RWPE2 (cell line): Measurements from ENCODE around the gene ZNF132.

Source experiments
- ATAC-seq: fragments of 200-7000 bp; cut with Tn5 transposase; 3 replicates; pipeline ENCODE4 v1.9.1; 2021; ENCODE audit warnings: low read depth
- DNase-seq: peaks from one replicate; pipeline ENCODE4 v3.0.0-alpha.2; 2020; ENCODE audit warnings: low spot score
- H3K27ac ChIP-seq: fragments of 450-650 bp; 2 replicates; pipeline ENCODE4 v1.5.1; 2017; ENCODE audit warnings: mild to moderate bottlenecking; ENCODE audit not compliant: poor library complexity, severe bottlenecking
- H3K27me3 ChIP-seq: fragments of 250-450 bp; sonication (Bioruptor Pico); 2 replicates; pipeline ENCODE4 v1.5.1; 2021; ENCODE audit warnings: mild to moderate bottlenecking, moderate library complexity; ENCODE audit not compliant: insufficient read depth, poor library complexity, severe bottlenecking
- H3K36me3 ChIP-seq: fragments of 250-450 bp; sonication (Bioruptor Pico); 2 replicates; pipeline ENCODE4 v1.5.1; 2020; ENCODE audit warnings: low read depth, mild to moderate bottlenecking, moderate library complexity
- H3K4me1 ChIP-seq: fragments of 250-450 bp; sonication (Bioruptor Pico); 2 replicates; pipeline ENCODE4 v1.5.1; 2021; ENCODE audit warnings: mild to moderate bottlenecking, moderate library complexity; ENCODE audit not compliant: insufficient read depth, poor library complexity, severe bottlenecking
- H3K4me3 ChIP-seq: fragments of 250-450 bp; sonication (Bioruptor Pico); 2 replicates; pipeline ENCODE4 v1.5.1; 2021; ENCODE audit warnings: mild to moderate bottlenecking, moderate library complexity; ENCODE audit not compliant: severe bottlenecking
- H3K9me3 ChIP-seq: fragments of 250-450 bp; sonication (Bioruptor Pico); 2 replicates; pipeline ENCODE4 v1.5.1; 2021; ENCODE audit warnings: mild to moderate bottlenecking, moderate library complexity; ENCODE audit not compliant: severe bottlenecking
- TF ChIP-seq, protein P1 (sequence below): fragments of 450-650 bp; IDR thresholded peaks from one replicate; pipeline ENCODE4 v1.5.1; 2017; ENCODE audit warnings: mild to moderate bottlenecking, moderate library complexity; ENCODE audit not compliant: poor library complexity, severe bottlenecking

ZNF132 gene

DNA sequence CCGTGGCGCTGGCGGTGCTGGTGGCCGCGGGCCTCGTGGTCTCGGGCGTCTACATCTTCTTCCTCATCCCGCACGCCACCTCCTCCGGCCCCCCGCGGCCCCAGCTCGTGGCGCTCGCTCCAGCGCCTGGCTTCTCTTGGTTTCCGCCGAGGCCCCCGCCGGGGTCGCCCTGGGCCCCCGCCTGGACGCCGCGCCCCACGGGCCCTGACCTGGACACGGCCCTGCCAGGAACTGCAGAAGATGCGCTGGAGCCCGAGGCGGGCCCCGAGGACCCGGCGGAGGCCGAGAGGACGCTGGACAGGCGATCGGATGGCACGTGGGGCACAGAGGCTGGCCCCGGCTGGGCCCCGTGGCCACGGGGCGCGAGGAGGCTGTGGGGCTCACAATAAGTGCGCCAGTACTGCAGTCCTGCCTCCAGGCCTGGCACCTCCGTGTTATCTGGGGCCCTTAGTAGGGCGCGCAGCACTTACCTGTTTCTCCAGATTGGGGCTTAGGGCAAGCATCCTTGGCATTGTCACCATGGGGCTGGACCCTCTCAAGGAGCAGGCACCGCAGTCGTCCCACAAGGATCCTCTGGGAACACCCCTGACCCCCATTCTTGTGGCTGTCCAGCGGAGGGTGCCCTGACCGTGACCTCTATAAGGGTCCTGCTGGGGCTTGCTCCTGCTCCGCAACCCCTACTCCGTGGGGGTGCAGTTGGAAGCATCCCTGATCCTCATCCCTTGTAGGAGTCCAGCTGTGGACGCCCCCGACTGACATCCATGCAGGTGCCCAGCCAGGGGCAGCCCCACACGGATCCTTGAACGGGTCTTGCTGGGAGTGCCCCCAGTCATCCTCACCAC, 43.0 kb downstream of the ZNF132 start:
- H3K36me3 ChIP-seq, result peaks cover 30% of the 10 kb centered on the region
- peaks cover 8% of the 10 kb centered on the region for H3K4me1 ChIP-seq
- H3K9me3 ChIP-seq, result no peaks in the 10 kb centered on the region
- TF ChIP-seq, protein P1, sequence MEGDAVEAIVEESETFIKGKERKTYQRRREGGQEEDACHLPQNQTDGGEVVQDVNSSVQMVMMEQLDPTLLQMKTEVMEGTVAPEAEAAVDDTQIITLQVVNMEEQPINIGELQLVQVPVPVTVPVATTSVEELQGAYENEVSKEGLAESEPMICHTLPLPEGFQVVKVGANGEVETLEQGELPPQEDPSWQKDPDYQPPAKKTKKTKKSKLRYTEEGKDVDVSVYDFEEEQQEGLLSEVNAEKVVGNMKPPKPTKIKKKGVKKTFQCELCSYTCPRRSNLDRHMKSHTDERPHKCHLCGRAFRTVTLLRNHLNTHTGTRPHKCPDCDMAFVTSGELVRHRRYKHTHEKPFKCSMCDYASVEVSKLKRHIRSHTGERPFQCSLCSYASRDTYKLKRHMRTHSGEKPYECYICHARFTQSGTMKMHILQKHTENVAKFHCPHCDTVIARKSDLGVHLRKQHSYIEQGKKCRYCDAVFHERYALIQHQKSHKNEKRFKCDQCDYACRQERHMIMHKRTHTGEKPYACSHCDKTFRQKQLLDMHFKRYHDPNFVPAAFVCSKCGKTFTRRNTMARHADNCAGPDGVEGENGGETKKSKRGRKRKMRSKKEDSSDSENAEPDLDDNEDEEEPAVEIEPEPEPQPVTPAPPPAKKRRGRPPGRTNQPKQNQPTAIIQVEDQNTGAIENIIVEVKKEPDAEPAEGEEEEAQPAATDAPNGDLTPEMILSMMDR, result no peak
- no peak for ATAC-seq
- peak; percentile 51 for DNase-seq
- peak overlapping the region; percentile 25 for H3K4me3 ChIP-seq
- no peaks in the 10 kb centered on the region for H3K27me3 ChIP-seq
- peak overlapping the region; percentile 64 for H3K27ac ChIP-seq

DNA sequence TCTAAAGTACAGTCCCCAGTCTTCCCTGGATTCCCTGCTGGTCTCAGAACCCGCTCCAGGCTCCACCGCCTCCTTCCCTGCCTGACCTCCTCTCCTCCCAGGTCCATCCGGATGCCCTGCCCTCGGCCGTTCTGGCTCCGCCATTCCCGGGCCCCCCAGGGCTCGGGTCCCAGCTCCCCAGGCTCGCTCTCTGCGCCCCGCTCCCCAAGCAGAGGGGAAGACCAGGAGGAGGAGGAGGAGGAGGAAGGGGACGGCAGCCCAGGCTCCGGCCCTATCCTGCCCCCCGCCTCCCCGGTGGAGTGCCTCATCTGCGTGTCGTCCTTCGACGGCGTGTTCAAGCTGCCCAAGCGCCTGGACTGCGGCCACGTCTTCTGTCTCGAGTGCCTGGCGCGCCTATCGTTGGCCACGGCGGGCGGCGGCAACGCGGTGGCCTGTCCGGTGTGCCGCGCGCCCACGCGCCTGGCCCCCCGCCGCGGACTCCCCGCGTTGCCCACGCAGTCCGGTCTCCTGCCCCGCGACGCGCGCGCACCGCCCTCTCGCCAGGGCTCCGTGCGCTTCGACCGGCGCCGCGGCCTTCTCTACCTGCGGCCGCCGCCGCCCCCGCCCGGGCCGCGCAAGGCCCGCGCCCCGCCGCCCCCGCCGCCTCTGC, 43.9 kb downstream of the ZNF132 start:
- Histone ChIP-seq H3K27me3 (no peaks in the 10 kb centered on the region), H3K4me1 (peaks cover 8% of the 10 kb centered on the region), H3K27ac (peak overlapping the region; percentile 64), H3K4me3 (peak overlapping the region; percentile 25), H3K36me3 (peaks cover 38% of the 10 kb centered on the region), H3K9me3 (no peaks in the 10 kb centered on the region)
- ATAC-seq (peak; percentile 39; the same call in 2 of the 3 replicates), DNase-seq (peak; percentile 59)
- TF ChIP-seq, protein P1, result no peak

DNA sequence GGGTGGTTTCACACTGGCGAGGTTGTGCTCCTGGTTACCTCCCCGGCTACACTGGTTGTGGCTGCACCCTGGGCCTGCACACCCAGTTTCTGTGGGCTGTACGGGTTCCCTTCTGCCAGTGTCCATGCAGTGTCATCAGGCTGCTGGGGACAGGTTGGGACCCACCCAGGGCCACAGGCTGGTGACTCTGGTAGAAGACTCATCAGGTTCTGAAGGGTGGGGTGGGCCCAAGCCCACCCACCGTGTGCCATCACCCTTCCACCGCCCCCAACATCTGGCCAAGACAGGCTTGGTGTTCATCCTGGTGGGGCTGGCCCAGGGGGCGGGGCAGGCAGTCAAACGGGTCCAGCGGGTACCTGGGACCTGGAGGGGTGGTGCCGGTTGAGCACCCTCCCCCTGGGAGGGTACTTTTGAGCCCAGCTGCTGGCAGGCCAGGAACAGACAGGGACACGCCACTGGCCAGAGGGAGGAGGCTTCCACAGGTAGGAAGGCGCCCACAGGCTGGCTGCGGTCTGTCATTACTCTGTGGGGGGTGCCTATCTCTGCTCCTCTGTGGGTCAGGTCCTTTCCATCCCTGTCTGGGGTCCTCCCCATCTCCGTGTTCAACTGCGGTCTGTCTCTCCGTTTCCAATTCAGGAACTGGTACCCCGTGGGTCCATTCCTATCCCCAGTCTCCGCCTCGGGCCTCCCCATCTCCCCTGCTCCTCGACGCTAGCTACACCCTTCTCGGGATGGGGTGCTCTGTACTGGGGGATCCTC, 44.6 kb downstream of the ZNF132 start, which contains the start of gene RNF225:
RNF225 (plus strand) TSS at position 437 of the 759 bp plus-strand sequence. CDS start 434 bp downstream, outside the sequence.
- Histone ChIP-seq H3K9me3 (no peaks in the 10 kb centered on the region), H3K27me3 (no peaks in the 10 kb centered on the region), H3K36me3 (peaks cover 45% of the 10 kb centered on the region), H3K4me1 (peaks cover 8% of the 10 kb centered on the region), H3K4me3 (peak within 1 kb of the TSS; percentile 25), H3K27ac (peak within 1 kb of the TSS; percentile 64)
- TF ChIP-seq, protein P1, result no peak
- DNase-seq (peak; percentile 83), ATAC-seq (peak; percentile 72)

DNA sequence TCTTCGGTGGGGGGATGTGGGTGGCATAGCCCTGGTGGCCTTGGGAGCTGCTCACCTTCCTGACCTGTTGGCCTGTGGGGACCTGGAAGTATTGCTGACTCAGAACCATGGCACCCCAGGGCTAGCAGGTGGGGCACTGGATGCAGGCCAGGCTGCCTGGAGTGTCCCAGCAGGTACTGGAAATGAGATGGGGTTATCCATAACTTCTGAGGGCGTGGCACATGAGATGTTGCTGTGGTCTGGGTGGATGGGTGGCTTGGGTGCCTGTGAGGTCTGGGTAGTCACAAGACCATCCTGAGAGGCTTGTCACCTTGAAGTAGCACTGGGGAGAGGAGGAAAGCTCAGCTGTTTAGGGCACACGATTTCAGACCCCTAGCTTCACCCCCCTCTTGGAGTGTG, 45.1 kb downstream of the ZNF132 start:
- H3K27me3 ChIP-seq, result no peaks in the 10 kb centered on the region
- H3K27ac ChIP-seq, result peak overlapping the region; percentile 64
- ATAC-seq (peak; percentile 32), DNase-seq (peak; percentile 65)
- H3K4me3 ChIP-seq, result no peak overlapping the region
- peaks cover 49% of the 10 kb centered on the region for H3K36me3 ChIP-seq
- peaks cover 8% of the 10 kb centered on the region for H3K4me1 ChIP-seq
- TF ChIP-seq, protein P1, result no peak
- no peaks in the 10 kb centered on the region for H3K9me3 ChIP-seq
